MM.1S (cell line): Measurements from ENCODE around the gene ZNF625.

ENCODE experiments used
- DNase-seq: peaks from one replicate; pipeline ENCODE4 v3.0.0-alpha.2; 2015
- H2AFZ ChIP-seq: fragments of 300-600 bp; sonication (generic); 2 replicates; pipeline ENCODE4 v1.6.0; 2016; ENCODE audit warnings: antibody characterized with exemption, low read length
- H3F3A ChIP-seq: fragments of 300-600 bp; sonication (generic); 2 replicates; pipeline ENCODE4 v1.6.1; 2016; ENCODE audit warnings: mild to moderate bottlenecking, antibody characterized with exemption, low read length, moderate library complexity, mixed read lengths; ENCODE audit not compliant: insufficient read depth
- H3K27ac ChIP-seq: fragments of 300-600 bp; sonication (generic); 2 replicates; pipeline ENCODE4 v1.5.1; 2016; ENCODE audit warnings: mild to moderate bottlenecking, low read length
- H3K27me3 ChIP-seq: fragments of 300-600 bp; sonication (generic); replicated peaks from 2 replicates; pipeline ENCODE4 v1.6.0; 2016; ENCODE audit warnings: low read length; ENCODE audit not compliant: insufficient read depth
- H3K36me3 ChIP-seq: fragments of 300-600 bp; sonication (generic); replicated peaks from 2 replicates; pipeline ENCODE4 v1.6.1; 2016; ENCODE audit warnings: mild to moderate bottlenecking, low read length, mixed read lengths; ENCODE audit not compliant: insufficient read depth
- H3K4me1 ChIP-seq: fragments of 300-600 bp; sonication (generic); 2 replicates; pipeline ENCODE4 v1.6.1; 2016; ENCODE audit warnings: low read length, mixed read lengths
- H3K4me2 ChIP-seq: fragments of 300-600 bp; sonication (generic); 2 replicates; pipeline ENCODE4 v1.6.0; 2016; ENCODE audit warnings: low read depth, low read length
- H3K4me3 ChIP-seq: fragments of 300-600 bp; sonication (generic); 2 replicates; pipeline ENCODE4 v1.5.1; 2016; ENCODE audit warnings: low read length, mixed read lengths
- H3K79me2 ChIP-seq: fragments of 300-600 bp; sonication (generic); 2 replicates; pipeline ENCODE4 v1.6.1; 2016; ENCODE audit warnings: mixed run types, low read length, mixed read lengths
- H3K9ac ChIP-seq: fragments of 300-600 bp; sonication (generic); 2 replicates; pipeline ENCODE4 v1.6.1; 2016; ENCODE audit warnings: low read length, mixed read lengths
- H3K9me2 ChIP-seq: fragments of 300-600 bp; sonication (generic); replicated peaks from 2 replicates; pipeline ENCODE4 v1.6.1; 2016; ENCODE audit warnings: mild to moderate bottlenecking, low read length, mixed read lengths; ENCODE audit not compliant: insufficient read depth
- H3K9me3 ChIP-seq: fragments of 300-600 bp; sonication (generic); replicated peaks from 2 replicates; pipeline ENCODE4 v1.6.1; 2016; ENCODE audit warnings: mild to moderate bottlenecking, low read length, mixed read lengths; ENCODE audit not compliant: insufficient read depth
- H4K20me1 ChIP-seq: fragments of 300-600 bp; sonication (generic); 2 replicates; pipeline ENCODE4 v1.6.1; 2016; ENCODE audit warnings: mild to moderate bottlenecking, low read length, moderate library complexity, mixed read lengths; ENCODE audit not compliant: insufficient read depth
- CTCF ChIP-seq: fragments of 300-600 bp; sonication (generic); IDR thresholded peaks from 2 replicates; pipeline ENCODE4 v1.5.1; 2016; ENCODE audit warnings: antibody characterized with exemption, low read length, mixed read lengths
- EZH2 ChIP-seq: fragments of 300-600 bp; sonication (generic); optimal IDR thresholded peaks from 2 replicates; pipeline ENCODE3; 2017; ENCODE audit warnings: low read depth, mild to moderate bottlenecking, antibody characterized with exemption, low read length, mixed read lengths
- EZH2phosphoT487 ChIP-seq: fragments of 300-600 bp; sonication (generic); IDR thresholded peaks from 2 replicates; pipeline ENCODE4 v1.6.1; 2018; ENCODE audit warnings: antibody characterized with exemption, low read length

The ZNF625 gene

GRCh38 chr19:12137221-12137940, 19.2 kb downstream of the ZNF625 start:
- Histone ChIP-seq H3K79me2 (no peaks in the 10 kb centered on the region), H3F3A (no peaks in the 10 kb centered on the region), H2AFZ (no peak overlapping the region), H3K9ac (no peak overlapping the region), H3K27me3 (no peaks in the 10 kb centered on the region), H3K36me3 (no peaks in the 10 kb centered on the region; the same call in 1 of the 2 replicates), H3K4me2 (no peak overlapping the region), H3K4me1 (no peaks in the 10 kb centered on the region), H3K27ac (no peak overlapping the region), H4K20me1 (no peaks in the 10 kb centered on the region), H3K9me2 (no peaks in the 10 kb centered on the region), H3K4me3 (no peak overlapping the region), H3K9me3 (no peaks in the 10 kb centered on the region)
- TF ChIP-seq EZH2phosphoT487 (no peak), CTCF (peak; percentile 47)
- peak; percentile 14 for DNase-seq

- no peaks in the 10 kb centered on the region; the same call in 1 of the 2 replicates for H3K36me3 ChIP-seq
These were observed 23.5 kb downstream of the ZNF625 start for GRCh38 chr19:12133069-12133468.

GRCh38 chr19:12126707-12127106, 29.8 kb downstream of the ZNF625 start:
- H3K4me3 ChIP-seq, result no peak overlapping the region
- no peaks in the 10 kb centered on the region for H3K36me3 ChIP-seq
- DNase-seq, result peak; percentile 31
- H3K4me1 ChIP-seq, result no peaks in the 10 kb centered on the region
- no peaks in the 10 kb centered on the region for H3K79me2 ChIP-seq
- H3F3A ChIP-seq, result no peaks in the 10 kb centered on the region
- no peaks in the 10 kb centered on the region for H3K9me3 ChIP-seq
- TF ChIP-seq EZH2, result no peak
- peak; percentile 54 for TF ChIP-seq CTCF
- TF ChIP-seq EZH2phosphoT487, result no peak
- no peaks in the 10 kb centered on the region for H3K27me3 ChIP-seq
- H4K20me1 ChIP-seq, result no peaks in the 10 kb centered on the region
- H3K4me2 ChIP-seq, result no peak overlapping the region
- H3K9ac ChIP-seq, result no peak overlapping the region
- H2AFZ ChIP-seq, result no peak overlapping the region
- no peak overlapping the region for H3K27ac ChIP-seq
- H3K9me2 ChIP-seq, result no peaks in the 10 kb centered on the region

More at GRCh38 chr19:12133069-12133468, 23.5 kb downstream of the ZNF625 start:
- H3K4me3 ChIP-seq, result no peak overlapping the region
- no peak overlapping the region for H2AFZ ChIP-seq
- no peaks in the 10 kb centered on the region for H3K9me2 ChIP-seq
- H4K20me1 ChIP-seq, result no peaks in the 10 kb centered on the region
- no peaks in the 10 kb centered on the region for H3K79me2 ChIP-seq
- no peaks in the 10 kb centered on the region for H3F3A ChIP-seq
- no peak for TF ChIP-seq EZH2
- no peak for TF ChIP-seq EZH2phosphoT487
- TF ChIP-seq CTCF, result no peak
- DNase-seq, result no peak
- H3K9ac ChIP-seq, result no peak overlapping the region
- H3K27ac ChIP-seq, result no peak overlapping the region
- H3K4me1 ChIP-seq, result no peaks in the 10 kb centered on the region
- H3K4me2 ChIP-seq, result no peak overlapping the region
- no peaks in the 10 kb centered on the region for H3K27me3 ChIP-seq
- no peaks in the 10 kb centered on the region for H3K9me3 ChIP-seq
